Fibroblast of mammary gland (primary cell): Measurements from ENCODE around the gene CNIH4.
"Not testable (repeated sequence)": the region's sequence is repeated elsewhere in the genome, so short reads cannot be mapped to it uniquely, and the experiment has no call there.

Source experiments
- DNase-seq: peaks from one replicate; pipeline ENCODE4 v3.0.0-alpha.2; 2010; ENCODE audit warnings: low read depth
- H3K4me3 ChIP-seq: 2 replicates; pipeline ENCODE4 v1.5.1; 2011; ENCODE audit warnings: low read depth, mild to moderate bottlenecking, low read length, moderate library complexity; ENCODE audit not compliant: control insufficient read depth
- TF ChIP-seq, protein P1 (sequence below): conservative IDR thresholded peaks from 2 replicates; pipeline ENCODE4 v1.5.1; 2011; ENCODE audit warnings: low read depth, low read length, inconsistent platforms; ENCODE audit not compliant: control insufficient read depth, insufficient read depth

Gene CNIH4

DNA sequence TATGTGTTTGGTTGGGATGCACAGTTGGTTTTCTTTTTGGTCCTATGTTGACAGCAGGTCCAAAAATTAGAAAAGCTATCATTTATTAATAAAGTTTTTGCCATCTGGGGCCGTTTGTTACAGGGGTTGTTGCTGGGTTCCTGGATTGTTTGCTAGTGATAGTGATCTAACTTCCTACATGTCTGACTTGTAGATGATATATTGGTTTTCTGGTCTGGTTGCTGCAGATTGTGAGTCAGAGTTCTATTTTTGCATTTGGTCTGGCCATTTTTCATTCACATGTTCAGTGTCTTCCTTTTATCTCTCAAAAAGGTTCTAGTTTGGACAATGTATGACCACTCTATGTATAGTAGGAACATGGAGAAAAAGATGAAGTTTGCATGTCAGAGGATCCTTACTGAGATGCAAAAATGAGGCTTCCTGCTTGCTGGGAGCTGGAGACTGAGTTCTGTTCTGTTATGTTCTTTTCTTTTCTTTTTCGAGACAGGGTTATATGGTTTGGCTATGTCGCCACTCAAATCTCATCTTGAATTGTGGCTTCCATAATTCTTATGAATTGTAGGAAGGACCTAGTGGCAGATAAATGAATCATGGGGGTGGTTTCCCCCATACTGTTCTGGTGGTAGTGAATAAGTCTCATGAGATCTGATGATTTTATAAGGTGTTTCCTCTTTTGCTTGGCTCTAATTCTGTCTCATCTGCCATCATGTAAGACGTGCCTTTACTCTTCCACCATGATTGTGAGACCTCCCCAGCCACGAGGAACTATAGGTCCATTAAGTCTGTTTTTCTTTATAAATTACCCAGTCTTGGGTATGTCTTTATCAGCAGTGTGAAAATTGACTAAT lies 22.5 kb upstream of the CNIH4 start:
- no peak overlapping the region for H3K4me3 ChIP-seq
- peak; percentile 73 for DNase-seq
- TF ChIP-seq, protein P1, sequence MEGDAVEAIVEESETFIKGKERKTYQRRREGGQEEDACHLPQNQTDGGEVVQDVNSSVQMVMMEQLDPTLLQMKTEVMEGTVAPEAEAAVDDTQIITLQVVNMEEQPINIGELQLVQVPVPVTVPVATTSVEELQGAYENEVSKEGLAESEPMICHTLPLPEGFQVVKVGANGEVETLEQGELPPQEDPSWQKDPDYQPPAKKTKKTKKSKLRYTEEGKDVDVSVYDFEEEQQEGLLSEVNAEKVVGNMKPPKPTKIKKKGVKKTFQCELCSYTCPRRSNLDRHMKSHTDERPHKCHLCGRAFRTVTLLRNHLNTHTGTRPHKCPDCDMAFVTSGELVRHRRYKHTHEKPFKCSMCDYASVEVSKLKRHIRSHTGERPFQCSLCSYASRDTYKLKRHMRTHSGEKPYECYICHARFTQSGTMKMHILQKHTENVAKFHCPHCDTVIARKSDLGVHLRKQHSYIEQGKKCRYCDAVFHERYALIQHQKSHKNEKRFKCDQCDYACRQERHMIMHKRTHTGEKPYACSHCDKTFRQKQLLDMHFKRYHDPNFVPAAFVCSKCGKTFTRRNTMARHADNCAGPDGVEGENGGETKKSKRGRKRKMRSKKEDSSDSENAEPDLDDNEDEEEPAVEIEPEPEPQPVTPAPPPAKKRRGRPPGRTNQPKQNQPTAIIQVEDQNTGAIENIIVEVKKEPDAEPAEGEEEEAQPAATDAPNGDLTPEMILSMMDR = no peak

GRCh38 chr1:224338150-224338838 lies 18.4 kb upstream of the CNIH4 start:
- TF ChIP-seq, protein P1 = no peak
- DNase-seq = no peak
- H3K4me3 ChIP-seq = no peak overlapping the region

DNA sequence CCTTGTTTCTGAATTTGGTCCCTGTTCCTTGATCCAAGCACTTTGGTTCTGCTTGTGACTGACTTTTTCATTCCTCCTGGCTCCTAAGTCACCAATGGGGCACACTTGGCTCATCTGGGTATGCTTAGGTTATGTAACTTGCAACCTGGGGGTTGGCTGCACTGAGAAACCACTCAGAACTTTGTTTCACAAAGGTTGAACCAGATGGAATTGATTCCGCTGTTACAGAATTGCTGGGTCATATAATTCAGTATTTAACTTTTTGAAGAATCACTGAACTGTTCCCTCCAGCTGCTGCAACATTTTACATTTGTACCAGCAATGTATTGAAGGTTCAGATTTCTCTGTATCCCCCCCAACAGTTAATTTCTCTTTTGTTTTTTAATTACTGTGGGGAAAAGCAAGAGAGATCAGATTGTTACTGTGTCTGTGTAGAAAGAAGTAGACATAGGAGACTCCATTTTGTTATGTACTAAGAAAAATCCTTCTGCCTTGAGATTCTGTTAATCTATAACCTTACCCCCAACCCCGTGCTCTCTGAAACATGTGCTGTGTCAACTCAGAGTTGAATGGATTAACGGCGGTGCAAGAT lies 17.1 kb upstream of the CNIH4 start:
- TF ChIP-seq, protein P1 = no peak
- no peak for DNase-seq
- H3K4me3 ChIP-seq = no peak overlapping the region

- H3K4me3 ChIP-seq = peak overlapping the region; percentile 45
- DNase-seq = not testable (repeated sequence)
Measured at GRCh38 chr1:224340453-224341384, 16.0 kb upstream of the CNIH4 start.

DNA sequence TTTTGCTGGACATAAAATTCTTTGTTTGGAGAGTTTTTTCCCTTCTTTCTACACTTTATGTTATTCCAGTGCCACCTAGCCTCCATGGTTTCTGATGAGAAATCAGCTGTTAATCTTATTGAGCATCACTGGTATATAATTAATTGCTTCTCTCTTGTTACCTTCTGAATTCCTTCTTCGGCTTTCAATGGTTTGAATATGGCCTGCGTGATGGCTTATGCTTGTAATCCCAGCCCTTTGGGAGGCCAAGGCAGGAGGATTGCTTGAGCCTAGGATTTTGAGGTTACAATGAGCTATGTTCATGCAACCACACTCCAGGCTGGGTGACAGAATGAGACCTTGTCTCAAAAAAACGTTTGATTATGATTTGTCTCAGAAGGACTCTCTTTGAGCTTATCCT lies 13.0 kb upstream of the CNIH4 start:
- no peak overlapping the region for H3K4me3 ChIP-seq
- no peak for DNase-seq
- TF ChIP-seq, protein P1 = no peak

DNA sequence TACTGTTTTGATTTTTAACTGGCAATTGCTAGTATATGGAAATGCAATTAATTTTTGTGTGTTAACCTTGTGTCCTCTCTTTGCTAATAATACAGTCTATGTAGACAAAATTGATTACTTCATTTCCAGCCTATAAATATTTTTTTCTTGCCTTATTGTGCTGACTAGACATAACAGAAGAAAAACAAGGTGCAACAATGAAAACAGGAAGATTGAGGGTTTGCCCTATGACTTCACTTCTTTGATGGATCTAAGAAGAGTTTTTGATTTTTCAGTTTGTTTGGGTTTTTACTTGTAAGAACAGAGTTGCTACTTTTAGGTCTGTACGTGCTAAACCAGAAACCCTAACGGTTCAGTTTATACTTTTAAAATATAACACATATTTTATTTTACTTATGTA lies 8.5 kb upstream of the CNIH4 start:
- TF ChIP-seq, protein P1 = no peak
- H3K4me3 ChIP-seq = no peak overlapping the region
- DNase-seq = no peak

DNA sequence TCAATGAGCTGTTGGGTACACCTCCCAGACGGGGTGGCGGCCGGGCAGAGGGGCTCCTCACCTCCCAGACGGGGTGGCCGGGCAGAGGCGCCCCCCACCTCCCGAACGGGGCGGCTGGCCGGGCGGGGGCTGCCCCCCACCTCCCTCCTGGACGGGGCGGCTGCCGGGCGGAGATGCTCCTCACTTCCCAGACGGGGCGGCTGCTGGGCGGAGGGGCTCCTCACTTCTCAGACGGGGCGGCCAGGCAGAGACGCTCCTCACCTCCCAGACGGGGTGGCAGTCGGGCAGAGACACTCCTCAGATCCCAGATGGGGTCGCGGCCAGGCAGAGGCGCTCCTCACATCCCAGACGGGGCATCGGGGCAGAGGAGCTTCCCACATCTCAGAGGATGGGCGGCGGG lies 7.0 kb upstream of the CNIH4 start:
- not testable (repeated sequence) for H3K4me3 ChIP-seq, DNase-seq

DNA sequence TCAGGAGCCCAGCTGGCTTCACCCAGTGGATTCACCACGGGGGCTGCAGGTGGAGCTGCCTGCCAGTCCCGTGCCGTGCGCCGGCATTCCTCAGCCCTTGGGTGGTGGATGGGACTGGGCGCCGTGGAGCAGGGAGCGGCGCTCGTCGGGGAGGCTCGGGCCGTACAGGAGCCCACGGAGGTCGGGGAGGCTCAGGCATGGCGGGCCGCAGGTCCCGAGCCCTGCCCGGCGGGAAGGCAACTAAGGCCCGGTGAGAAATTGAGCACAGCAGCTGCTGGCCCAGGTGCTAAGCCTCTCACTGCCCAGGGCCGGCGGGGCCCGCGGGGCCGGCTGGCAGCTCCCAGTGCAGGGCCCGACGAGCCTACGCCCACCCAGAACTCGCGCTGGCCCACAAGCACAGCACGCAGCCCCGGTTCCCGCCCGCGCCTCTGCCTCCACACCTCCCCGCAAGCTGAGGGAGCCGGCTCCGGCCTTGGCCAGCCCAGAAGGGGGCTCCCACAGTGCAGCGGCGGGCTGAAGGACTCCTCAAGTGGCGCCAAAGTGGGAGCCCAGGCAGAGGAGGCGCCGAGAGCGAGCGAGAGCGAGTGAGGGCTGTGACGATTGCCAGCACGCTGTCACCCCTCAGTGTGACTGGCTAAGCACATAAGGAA lies 4.1 kb upstream of the CNIH4 start:
- not testable (repeated sequence) for H3K4me3 ChIP-seq, DNase-seq
